Midbrain (tissue), 1 donor: ENCODE data around the gene GFER.

Experiments used
- DNase-seq: peaks from one replicate; lab custom pipeline; 2025; lab: John Stamatoyannopoulos, UW

GFER gene

GRCh38 chr16:1990351-1991134 is 6.5 kb downstream of the GFER start:
- no peak for DNase-seq

- DNase-seq = no peak
Measured at GRCh38 chr16:1991135-1991551, 7.2 kb downstream of the GFER start.

GRCh38 chr16:1991588-1991947 is 7.6 kb downstream of the GFER start:
- DNase-seq = no peak

- peak; percentile 87 for DNase-seq
Measured at GRCh38 chr16:1991948-1992703, 8.1 kb downstream of the GFER start.

GRCh38 chr16:1992704-1993317 is 8.8 kb downstream of the GFER start:
- DNase-seq = no peak

GRCh38 chr16:1993731-1994131 is 9.7 kb downstream of the GFER start:
- DNase-seq = no peak

GRCh38 chr16:1997494-1998359 is 13.7 kb downstream of the GFER start:
- DNase-seq = no peak

GRCh38 chr16:1998360-1998835 is 14.4 kb downstream of the GFER start:
- DNase-seq = no peak

- DNase-seq = no peak
Measured at GRCh38 chr16:1998852-1999801, 15.1 kb downstream of the GFER start.

- no peak for DNase-seq
Measured at GRCh38 chr16:1999866-2000514, 16.0 kb downstream of the GFER start.

- no peak for DNase-seq
Measured at GRCh38 chr16:2001035-2001434, 17.0 kb downstream of the GFER start.

- no peak for DNase-seq
Measured at GRCh38 chr16:2001456-2002355, 17.7 kb downstream of the GFER start.

- no peak for DNase-seq
Measured at GRCh38 chr16:2002406-2003230, 18.6 kb downstream of the GFER start.

GRCh38 chr16:2003231-2003826 is 19.3 kb downstream of the GFER start:
- no peak for DNase-seq

- DNase-seq = peak; percentile 70
Measured at GRCh38 chr16:2003827-2004641, 20.0 kb downstream of the GFER start.

- DNase-seq = no peak
Measured at GRCh38 chr16:2004795-2005517, 21.0 kb downstream of the GFER start.
